Gastroesophageal sphincter (tissue), 4 donors: ENCODE data around the gene PROSER1. TPM values are rescaled to one million over a fixed set of nuclear protein-coding genes. Genes with fewer than 3 reads are reported as not detected.

Source experiments
- ATAC-seq: fragments of 150-250 bp; one replicate; pipeline ENCODE4 v1.9.1; 2016; ENCODE audit warnings: mild to moderate bottlenecking, moderate library complexity
- H3K27ac ChIP-seq, 4 donors: fragments of 200-600 bp; sonication (generic) in 3 of 4; 1 replicate in 3 of 4; 2 replicates in 1 of 4; pipeline ENCODE4 v1.5.1; 2016 to 2019
- H3K27me3 ChIP-seq: fragments of 200-600 bp; sonication (generic); one replicate; pipeline ENCODE4 v1.5.1; 2019
- H3K36me3 ChIP-seq, 2 donors: fragments of 200-600 bp; sonication (generic); one replicate each; pipeline ENCODE4 v1.5.1; 2019; ENCODE audit warnings: control low read depth in 1 of 2
- H3K4me1 ChIP-seq, 3 donors: fragments of 200-600 bp; sonication (generic); 1 replicate in 2 of 3; 2 replicates in 1 of 3; pipeline ENCODE4 v1.5.1; 2016 to 2019; ENCODE audit warnings: control low read depth in 2 of 3
- H3K4me3 ChIP-seq, 2 donors: fragments of 200-600 bp; sonication (generic); one replicate each; pipeline ENCODE4 v1.5.1; 2019; ENCODE audit warnings: mild to moderate bottlenecking in 1 of 2, moderate library complexity in 1 of 2
- H3K9me3 ChIP-seq, 3 donors: fragments of 200-600 bp; sonication (generic); one replicate each; pipeline ENCODE4 v1.5.1; 2017 to 2019; ENCODE audit warnings: control low read depth in 2 of 3
- EP300 ChIP-seq: sonication (generic); formaldehyde crosslinking; IDR thresholded peaks from one replicate; pipeline ENCODE4 v1.6.1; 2017; ENCODE audit warnings: antibody characterized with exemption, mild to moderate bottlenecking
- POLR2A ChIP-seq, 2 donors: fragments of 450-650 bp; IDR thresholded peaks; one replicate each; pipeline ENCODE4 v1.6.1; 2017; ENCODE audit warnings: antibody characterized with exemption in 2 of 2, mild to moderate bottlenecking in 2 of 2, moderate library complexity in 1 of 2
- POLR2AphosphoS5 ChIP-seq: sonication (generic); formaldehyde crosslinking; IDR thresholded peaks from one replicate; pipeline ENCODE4 v1.6.1; 2017; ENCODE audit warnings: antibody characterized with exemption
- WGBS, 2 donors: methylation state at CpG; one replicate each; pipeline ENCODE4 v1.1.5; 2018; ENCODE audit warnings: low coverage in 1 of 2; 5-methylcytosine and 5-hydroxymethylcytosine counted together
- total RNA-seq, 4 donors: library from RNA; depleted of rRNA; stranded (reverse); fragments of >200 nt; gene quantifications; one replicate each; pipeline ENCODE4 v1.1.0, GENCODE V29; 2016
- TF ChIP-seq, protein P1 (sequence below), 4 experiments: fragments of 200-600 bp in 2 of 4; fragments of 450-650 bp in 2 of 4; sonication (generic) in 1 of 4; IDR thresholded peaks; one replicate each; pipeline ENCODE4 v1.5.1; 2017 to 2019; ENCODE audit warnings: antibody characterized with exemption in 4 of 4, mild to moderate bottlenecking in 2 of 4, moderate library complexity in 2 of 4

PROSER1 gene
- total RNA-seq, 4 donors from 2014 or later = 8.0 to 18.8 (median 13.3) TPM

DNA sequence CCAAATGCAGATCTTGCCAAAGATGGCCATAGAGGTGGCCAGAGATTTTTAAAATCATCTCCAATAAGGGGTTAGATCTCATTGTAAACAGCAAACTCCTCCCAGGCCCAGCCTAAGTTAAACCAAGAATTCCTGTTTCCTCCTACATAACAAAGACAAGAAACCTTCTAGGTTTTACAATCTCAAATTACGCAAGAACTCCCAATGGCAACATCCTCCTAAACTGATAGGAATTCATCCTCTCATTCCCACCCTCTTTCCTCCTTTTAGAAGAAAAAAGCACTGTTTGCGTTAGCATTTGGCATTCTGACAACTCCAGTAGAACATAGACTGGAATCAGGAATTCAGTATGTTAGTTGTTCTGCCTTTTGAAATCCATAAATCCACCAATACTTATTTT is 14.6 kb downstream of the PROSER1 start:
- Histone ChIP-seq H3K4me3 (no peak overlapping the region), H3K4me1 (no peaks in the 10 kb centered on the region), H3K36me3 (peaks cover 2 to 79% of the 10 kb centered on the region in 2 donors), H3K27ac (no peak overlapping the region), H3K27me3 (no peaks in the 10 kb centered on the region), H3K9me3 (no peaks in the 10 kb centered on the region)
- no peak for TF ChIP-seq POLR2A (IDR thresholded peaks at IDR 0.05)
- TF ChIP-seq EP300 = no peak
- TF ChIP-seq POLR2AphosphoS5 = no peak
- TF ChIP-seq, protein P1, sequence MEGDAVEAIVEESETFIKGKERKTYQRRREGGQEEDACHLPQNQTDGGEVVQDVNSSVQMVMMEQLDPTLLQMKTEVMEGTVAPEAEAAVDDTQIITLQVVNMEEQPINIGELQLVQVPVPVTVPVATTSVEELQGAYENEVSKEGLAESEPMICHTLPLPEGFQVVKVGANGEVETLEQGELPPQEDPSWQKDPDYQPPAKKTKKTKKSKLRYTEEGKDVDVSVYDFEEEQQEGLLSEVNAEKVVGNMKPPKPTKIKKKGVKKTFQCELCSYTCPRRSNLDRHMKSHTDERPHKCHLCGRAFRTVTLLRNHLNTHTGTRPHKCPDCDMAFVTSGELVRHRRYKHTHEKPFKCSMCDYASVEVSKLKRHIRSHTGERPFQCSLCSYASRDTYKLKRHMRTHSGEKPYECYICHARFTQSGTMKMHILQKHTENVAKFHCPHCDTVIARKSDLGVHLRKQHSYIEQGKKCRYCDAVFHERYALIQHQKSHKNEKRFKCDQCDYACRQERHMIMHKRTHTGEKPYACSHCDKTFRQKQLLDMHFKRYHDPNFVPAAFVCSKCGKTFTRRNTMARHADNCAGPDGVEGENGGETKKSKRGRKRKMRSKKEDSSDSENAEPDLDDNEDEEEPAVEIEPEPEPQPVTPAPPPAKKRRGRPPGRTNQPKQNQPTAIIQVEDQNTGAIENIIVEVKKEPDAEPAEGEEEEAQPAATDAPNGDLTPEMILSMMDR (IDR thresholded peaks at IDR 0.05) = no peak
- no peak for ATAC-seq
- 65 to 80% methylated on average over 2 of the region's 2 CpGs for WGBS, 2 donors

DNA sequence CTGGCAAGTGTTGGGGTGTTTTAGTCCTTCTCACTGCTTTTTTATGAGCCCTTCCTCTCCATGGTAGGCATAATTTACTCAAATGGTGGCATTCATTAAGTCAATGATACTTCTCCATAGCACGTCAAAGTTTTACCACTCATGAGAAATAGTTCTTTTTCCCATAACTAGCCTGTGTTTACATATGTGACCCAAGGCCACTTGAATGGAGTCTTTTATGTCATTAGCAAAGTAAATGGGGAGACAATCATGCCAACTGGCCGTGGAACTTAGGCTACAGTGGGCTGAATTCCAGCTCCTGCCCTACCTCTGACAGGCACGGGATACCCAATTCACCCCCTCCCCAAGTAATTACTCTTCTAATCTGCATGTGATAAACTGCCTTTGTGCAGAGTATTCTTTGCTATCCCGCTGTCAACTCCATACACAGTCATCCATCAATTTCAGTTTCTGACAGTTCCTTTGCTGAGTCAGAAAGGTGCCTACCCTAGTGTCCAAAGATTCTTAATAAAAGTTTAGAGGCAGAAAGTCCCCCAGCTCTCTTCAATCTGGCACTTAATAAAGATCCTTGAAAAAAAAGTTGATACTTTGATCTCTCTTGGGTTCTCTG is 16.9 kb downstream of the PROSER1 start:
- TF ChIP-seq POLR2AphosphoS5 (no peak), EP300 (no peak), POLR2A (IDR thresholded peaks at IDR 0.05) (no peak)
- TF ChIP-seq, protein P1 (IDR thresholded peaks at IDR 0.05) = no peak
- 71 to 77% methylated on average over 3 to 4 of the region's 4 CpGs for WGBS, 2 donors
- Histone ChIP-seq H3K27ac (no peak overlapping the region), H3K4me1 (no peaks in the 10 kb centered on the region), H3K9me3 (no peaks in the 10 kb centered on the region), H3K4me3 (no peak overlapping the region), H3K36me3 (peaks cover under 1 to 78% of the 10 kb centered on the region in 2 donors), H3K27me3 (no peaks in the 10 kb centered on the region)
- ATAC-seq = no peak

DNA sequence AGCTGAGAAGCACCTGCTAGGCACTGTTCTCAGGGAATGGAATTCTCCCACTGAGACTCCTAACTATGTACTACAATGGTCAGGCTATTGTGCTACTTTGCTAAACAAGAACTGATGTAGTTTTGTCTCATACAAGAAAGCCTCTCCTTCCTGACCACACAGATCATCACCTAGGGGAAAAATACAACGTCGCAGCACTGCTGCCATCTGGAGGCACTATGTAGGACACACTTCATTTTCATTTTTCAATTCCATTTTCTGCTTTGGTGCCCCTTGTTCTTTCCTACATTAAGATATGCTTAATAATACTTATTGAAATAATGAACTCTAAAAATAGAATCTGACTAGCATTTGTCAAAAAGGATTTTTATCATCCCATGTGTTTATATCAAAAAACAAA is 21.1 kb downstream of the PROSER1 start:
- no peak overlapping the region for H3K27ac ChIP-seq
- no peak overlapping the region for H3K4me3 ChIP-seq
- peaks cover 0 to 77% of the 10 kb centered on the region in 2 donors for H3K36me3 ChIP-seq
- no peaks in the 10 kb centered on the region for H3K4me1 ChIP-seq
- WGBS, 2 donors = 19 to 25% methylated on average over 2 of the region's 2 CpGs
- H3K9me3 ChIP-seq = no peaks in the 10 kb centered on the region
- H3K27me3 ChIP-seq = no peaks in the 10 kb centered on the region
- TF ChIP-seq EP300 (no peak), POLR2AphosphoS5 (no peak), POLR2A (IDR thresholded peaks at IDR 0.05) (no peak)
- TF ChIP-seq, protein P1 (IDR thresholded peaks at IDR 0.05) = no peak
- no peak for ATAC-seq

DNA sequence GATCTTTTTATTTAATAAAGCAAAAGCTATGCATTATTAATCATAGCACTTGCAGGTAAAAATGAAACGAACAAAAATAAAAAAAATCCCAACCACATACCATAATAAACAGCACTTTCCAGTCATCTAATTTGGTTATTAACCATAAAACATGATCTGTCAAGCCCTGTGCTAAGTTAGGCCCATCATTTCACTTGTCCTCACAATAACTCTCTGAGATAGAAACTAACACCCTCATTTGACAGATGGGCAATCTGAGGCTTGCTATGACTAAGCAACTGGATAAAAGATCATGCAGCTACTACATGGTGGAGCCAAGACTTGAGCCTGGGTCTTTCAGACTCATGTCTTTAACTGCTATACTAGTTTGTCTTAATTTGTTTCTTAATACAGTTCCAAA is 21.8 kb downstream of the PROSER1 start:
- Histone ChIP-seq H3K27ac (no peak overlapping the region), H3K4me1 (no peaks in the 10 kb centered on the region), H3K9me3 (no peaks in the 10 kb centered on the region), H3K4me3 (no peak overlapping the region), H3K27me3 (no peaks in the 10 kb centered on the region), H3K36me3 (peaks cover 0 to 77% of the 10 kb centered on the region in 2 donors)
- ATAC-seq = no peak
- 76 to 78% methylated on average over 1 of the region's 1 CpG for WGBS, 2 donors
- no peak for TF ChIP-seq EP300
- TF ChIP-seq, protein P1 (IDR thresholded peaks at IDR 0.05) = no peak

DNA sequence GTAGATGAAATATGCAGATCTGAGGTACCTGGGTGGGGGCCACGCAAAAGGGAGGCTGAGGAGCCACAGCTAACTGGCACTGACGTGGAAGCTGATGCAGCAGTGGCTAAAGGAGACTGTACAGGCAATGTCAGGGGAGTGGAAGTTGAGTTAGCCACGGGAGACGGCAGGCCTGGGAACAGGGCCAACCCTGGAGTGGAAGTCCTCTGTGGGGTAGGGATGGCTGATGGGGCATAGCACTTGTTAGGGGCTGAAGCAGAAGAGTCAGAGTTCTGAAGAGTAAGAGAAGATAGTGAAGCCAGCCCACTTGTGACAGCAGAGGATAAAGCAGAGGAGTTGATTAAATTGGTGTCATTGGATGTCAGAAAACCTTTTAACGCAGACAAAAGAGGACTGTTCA is 24.4 kb downstream of the PROSER1 start:
- Histone ChIP-seq H3K27ac (no peak overlapping the region), H3K9me3 (no peaks in the 10 kb centered on the region), H3K4me3 (no peak overlapping the region), H3K27me3 (no peaks in the 10 kb centered on the region), H3K36me3 (peaks cover 0 to 96% of the 10 kb centered on the region in 2 donors), H3K4me1 (no peaks in the 10 kb centered on the region)
- TF ChIP-seq POLR2A (IDR thresholded peaks at IDR 0.05) (no peak), POLR2AphosphoS5 (no peak), EP300 (no peak)
- TF ChIP-seq, protein P1 (IDR thresholded peaks at IDR 0.05) = no peak
- no peak for ATAC-seq
- 80 to 88% methylated on average over 5 of the region's 5 CpGs for WGBS, 2 donors
